ENCODE data around the gene TEX261. TPM values are rescaled to one million over a fixed set of nuclear protein-coding genes. Genes with fewer than 3 reads are reported as not detected.

TEX261 gene
- total RNA-seq, 2 donors from 2014 or later = 26.7 to 38.0 TPM

DNA sequence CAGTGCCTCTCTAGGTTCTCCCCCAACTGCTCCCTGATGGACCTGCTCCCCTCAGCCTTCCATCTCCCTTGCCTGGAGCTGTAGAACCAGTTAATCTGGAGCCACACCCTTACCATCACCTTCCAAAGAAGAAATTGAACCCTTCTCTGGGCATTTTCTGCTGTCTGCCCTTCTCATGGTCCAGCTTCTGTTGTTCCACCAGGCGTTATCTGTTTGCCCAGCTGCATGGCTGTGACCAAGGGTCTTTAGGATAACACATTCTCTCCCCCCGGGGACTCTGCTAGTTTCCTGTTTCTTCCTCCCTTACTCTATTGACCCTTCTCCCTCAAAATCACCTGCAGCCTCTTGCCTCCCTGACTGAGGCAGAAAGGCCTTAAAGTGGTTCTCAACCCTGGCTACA is 19.4 kb downstream of the TEX261 start:
- Histone ChIP-seq H3K27ac (no peak overlapping the region), H3K36me3 (no peaks in the 10 kb centered on the region), H3K4me3 (no peak overlapping the region), H3K4me1 (peaks cover 0 to 19% of the 10 kb centered on the region in 2 donors), H3K9me3 (no peaks in the 10 kb centered on the region), H3K27me3 (no peaks in the 10 kb centered on the region)
- TF ChIP-seq, protein P1, sequence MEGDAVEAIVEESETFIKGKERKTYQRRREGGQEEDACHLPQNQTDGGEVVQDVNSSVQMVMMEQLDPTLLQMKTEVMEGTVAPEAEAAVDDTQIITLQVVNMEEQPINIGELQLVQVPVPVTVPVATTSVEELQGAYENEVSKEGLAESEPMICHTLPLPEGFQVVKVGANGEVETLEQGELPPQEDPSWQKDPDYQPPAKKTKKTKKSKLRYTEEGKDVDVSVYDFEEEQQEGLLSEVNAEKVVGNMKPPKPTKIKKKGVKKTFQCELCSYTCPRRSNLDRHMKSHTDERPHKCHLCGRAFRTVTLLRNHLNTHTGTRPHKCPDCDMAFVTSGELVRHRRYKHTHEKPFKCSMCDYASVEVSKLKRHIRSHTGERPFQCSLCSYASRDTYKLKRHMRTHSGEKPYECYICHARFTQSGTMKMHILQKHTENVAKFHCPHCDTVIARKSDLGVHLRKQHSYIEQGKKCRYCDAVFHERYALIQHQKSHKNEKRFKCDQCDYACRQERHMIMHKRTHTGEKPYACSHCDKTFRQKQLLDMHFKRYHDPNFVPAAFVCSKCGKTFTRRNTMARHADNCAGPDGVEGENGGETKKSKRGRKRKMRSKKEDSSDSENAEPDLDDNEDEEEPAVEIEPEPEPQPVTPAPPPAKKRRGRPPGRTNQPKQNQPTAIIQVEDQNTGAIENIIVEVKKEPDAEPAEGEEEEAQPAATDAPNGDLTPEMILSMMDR (IDR thresholded peaks at IDR 0.05) = no peak
- DNase-seq (ENCODE audit: low spot score) = no peak

DNA sequence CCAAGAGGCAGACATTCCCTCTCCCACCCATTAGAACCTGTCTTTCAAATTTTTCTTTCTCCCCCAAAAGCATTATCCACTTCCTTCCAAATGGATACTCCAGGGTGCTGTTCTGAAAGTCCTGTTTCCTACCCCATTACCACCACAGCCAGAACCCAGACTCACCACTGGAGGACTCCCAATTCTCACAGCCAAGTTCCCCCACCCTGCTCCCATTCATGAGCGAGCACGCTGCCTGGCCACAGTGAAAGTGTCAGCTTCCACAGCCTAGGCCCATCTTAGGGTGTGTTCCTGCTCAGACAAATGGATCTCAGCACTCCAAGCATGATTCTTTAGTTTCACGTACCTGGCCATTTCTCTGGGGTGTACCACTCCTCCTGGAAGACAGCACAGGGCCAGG is 20.1 kb downstream of the TEX261 start:
- Histone ChIP-seq H3K4me1 (peaks cover 0 to 19% of the 10 kb centered on the region in 2 donors), H3K9me3 (no peaks in the 10 kb centered on the region), H3K36me3 (no peaks in the 10 kb centered on the region), H3K4me3 (no peak overlapping the region), H3K27me3 (no peaks in the 10 kb centered on the region), H3K27ac (no peak overlapping the region)
- DNase-seq (ENCODE audit: low spot score) = peak; percentile 52
- TF ChIP-seq, protein P1 (IDR thresholded peaks at IDR 0.05) = no peak

DNA sequence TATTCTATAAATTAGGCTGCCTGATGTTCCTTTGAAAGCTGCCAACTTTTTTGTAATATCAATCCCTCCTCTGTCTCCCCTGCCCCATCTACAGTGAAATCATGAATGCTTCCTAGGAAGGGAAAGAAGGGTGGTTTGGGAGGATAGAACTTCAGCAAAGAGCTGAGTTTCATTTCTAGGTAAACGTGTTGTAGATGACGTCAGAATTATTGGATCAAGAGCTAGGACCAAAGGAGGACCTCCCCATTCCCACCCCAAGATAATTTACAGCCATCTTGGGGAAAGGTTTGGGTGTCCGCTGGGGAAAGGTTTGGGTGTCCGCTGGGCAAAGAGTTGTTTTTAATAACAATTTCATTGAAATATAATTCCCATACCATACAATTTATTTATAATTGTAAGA is 27.5 kb downstream of the TEX261 start:
- Histone ChIP-seq H3K27me3 (peaks cover 0 to 5% of the 10 kb centered on the region in 2 donors), H3K36me3 (no peaks in the 10 kb centered on the region), H3K4me3 (no peak overlapping the region), H3K27ac (no peak overlapping the region), H3K4me1 (peaks cover 0 to 8% of the 10 kb centered on the region in 2 donors), H3K9me3 (no peaks in the 10 kb centered on the region)
- no peak for DNase-seq (ENCODE audit: low spot score)
- TF ChIP-seq, protein P1 (IDR thresholded peaks at IDR 0.05) = no peak

DNA sequence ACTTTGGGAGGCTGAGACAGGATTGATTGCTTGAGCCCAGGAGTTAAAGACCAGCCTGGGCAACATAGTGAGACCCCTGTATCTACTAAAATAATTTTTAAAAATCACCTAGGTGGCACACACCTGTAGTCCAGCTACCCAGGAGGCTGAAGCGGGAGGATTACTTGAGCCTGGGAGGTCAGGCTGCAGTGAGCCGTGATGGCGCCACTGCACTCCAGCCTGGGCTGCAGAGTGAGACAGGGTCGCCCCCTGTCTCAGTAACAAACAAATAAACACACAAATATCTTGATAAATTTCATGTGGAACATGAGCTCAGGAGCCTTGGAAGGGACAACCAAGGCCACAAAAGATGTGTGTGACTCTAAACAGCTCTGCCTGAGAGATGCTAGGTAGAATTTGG is 28.0 kb downstream of the TEX261 start:
- DNase-seq (ENCODE audit: low spot score) = no peak
- Histone ChIP-seq H3K9me3 (no peaks in the 10 kb centered on the region), H3K4me1 (peaks cover 0 to 8% of the 10 kb centered on the region in 2 donors), H3K36me3 (no peaks in the 10 kb centered on the region), H3K4me3 (no peak overlapping the region), H3K27me3 (peaks cover 0 to 5% of the 10 kb centered on the region in 2 donors), H3K27ac (no peak overlapping the region)
- TF ChIP-seq, protein P1 (IDR thresholded peaks at IDR 0.05) = no peak

DNA sequence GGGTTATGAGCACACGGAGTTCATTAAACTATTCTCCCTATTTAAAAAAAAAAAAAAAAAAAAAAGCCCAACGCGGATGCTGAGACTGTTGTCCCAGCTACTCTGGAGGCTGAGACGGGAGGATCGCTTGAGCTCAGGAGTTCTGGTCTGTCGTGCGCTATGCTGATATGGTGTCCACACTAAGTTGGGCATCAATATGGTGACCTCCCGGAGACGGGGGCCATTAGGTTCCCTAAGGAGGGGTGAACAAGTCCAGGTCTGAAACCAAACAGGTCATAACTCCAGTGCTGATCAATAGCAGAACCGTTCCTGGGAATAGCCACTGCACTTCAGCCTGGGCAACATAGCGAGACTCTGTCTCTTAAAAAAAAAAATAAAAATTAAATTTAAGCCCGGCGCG is 29.2 kb downstream of the TEX261 start:
- no peaks in the 10 kb centered on the region for H3K36me3 ChIP-seq
- no peaks in the 10 kb centered on the region for H3K9me3 ChIP-seq
- peaks cover 0 to 8% of the 10 kb centered on the region in 2 donors for H3K4me1 ChIP-seq
- peak overlapping the region in 1 of 2 donors; percentile 50 for H3K4me3 ChIP-seq
- TF ChIP-seq, protein P1 (IDR thresholded peaks at IDR 0.05) = no peak
- H3K27ac ChIP-seq = no peak overlapping the region
- peaks cover 0 to 5% of the 10 kb centered on the region in 2 donors for H3K27me3 ChIP-seq
- DNase-seq (ENCODE audit: low spot score) = no peak

Data from right atrium auricular region (tissue), 2 donors.